ENCODE measurements around the gene CNOT6.

DNA sequence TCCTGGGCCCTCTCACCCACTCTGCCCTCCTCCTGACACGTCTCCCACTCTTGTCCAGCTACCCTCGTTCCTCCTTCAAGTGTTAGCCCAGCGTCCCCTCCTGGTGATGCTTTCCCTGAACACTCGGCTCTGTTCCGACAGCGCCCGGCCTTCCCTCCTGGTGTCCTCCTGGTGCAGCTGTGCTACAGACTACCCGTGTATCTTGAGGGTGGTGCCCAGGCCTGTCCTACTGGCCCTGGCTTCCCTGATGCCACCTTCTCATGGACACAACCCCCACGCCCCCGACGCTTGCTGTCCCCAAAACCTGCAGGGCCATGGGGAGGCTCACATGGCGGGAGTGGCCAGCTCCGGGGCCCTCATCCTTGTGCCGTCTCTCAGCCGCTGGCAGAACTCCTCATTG lies 118.5 kb downstream of the CNOT6 start:
- no peak for TF ChIP-seq POLR2A (IDR thresholded peaks at IDR 0.05)
- no peak for TF ChIP-seq CTCF (IDR thresholded peaks at IDR 0.05)

All from heart left ventricle (tissue), 13 donors.